Fibroblast of lung (primary cell): ENCODE measurements around the gene LAGE3. TPM values are rescaled to one million over a fixed set of nuclear protein-coding genes. Genes with fewer than 3 reads are reported as not detected.
A peak's percentile ranks its signal among the peaks of the same experiment; 100 is the strongest.

Experiments
- DNase-seq, 2 donors: peaks; one replicate each; pipeline versions ENCODE4 v3.0.0 to v3.0.0-alpha.2; 2010; ENCODE audit warnings: low read depth in 2 of 2
- H2AFZ ChIP-seq: 2 replicates; pipeline ENCODE4 v1.5.1; 2012; ENCODE audit warnings: low read length, control low read depth, inconsistent platforms
- H3K27ac ChIP-seq: 2 replicates; pipeline ENCODE4 v1.5.1; 2011; ENCODE audit warnings: low read length, control low read depth; ENCODE audit not compliant: insufficient read depth
- H3K27me3 ChIP-seq: 2 replicates; pipeline ENCODE4 v1.5.1; 2011; ENCODE audit warnings: mild to moderate bottlenecking, low read length; ENCODE audit not compliant: control insufficient read depth, insufficient read depth
- H3K36me3 ChIP-seq: 2 replicates; pipeline ENCODE4 v1.5.1; 2011; ENCODE audit warnings: low read length; ENCODE audit not compliant: control insufficient read depth, insufficient read depth
- H3K4me1 ChIP-seq: 2 replicates; pipeline ENCODE4 v1.5.1; 2011; ENCODE audit warnings: low read length; ENCODE audit not compliant: control insufficient read depth, insufficient read depth; ENCODE audit errors: extremely low read depth
- H3K4me2 ChIP-seq: 2 replicates; pipeline ENCODE4 v1.5.1; 2011; ENCODE audit warnings: low read length, control low read depth; ENCODE audit not compliant: insufficient read depth; ENCODE audit errors: extremely low read depth
- H3K4me3 ChIP-seq, 4 experiments: fragments of 200-600 bp in 1 of 4; sonication (generic) in 1 of 4; replicated peaks in 1 of 4; 2 replicates each; pipeline ENCODE4 v1.5.1; 2011 to 2016; ENCODE audit warnings: low read length in 4 of 4, low read depth in 3 of 4, mild to moderate bottlenecking in 3 of 4, control low read depth in 2 of 4, inconsistent platforms in 1 of 4, mixed read lengths in 1 of 4; ENCODE audit not compliant: insufficient read depth in 1 of 4; ENCODE audit errors: control extremely low read depth in 1 of 4
- H3K79me2 ChIP-seq: 2 replicates; pipeline ENCODE4 v1.5.1; 2012; ENCODE audit warnings: mild to moderate bottlenecking, low read length, inconsistent platforms; ENCODE audit not compliant: control insufficient read depth, insufficient read depth
- H3K9ac ChIP-seq: 2 replicates; pipeline ENCODE4 v1.5.1; 2011; ENCODE audit warnings: mild to moderate bottlenecking, low read length, control low read depth; ENCODE audit not compliant: insufficient read depth
- H3K9me3 ChIP-seq: 2 replicates; pipeline ENCODE4 v1.5.1; 2012; ENCODE audit warnings: low read depth, low read length; ENCODE audit not compliant: control insufficient read depth, insufficient read depth
- H4K20me1 ChIP-seq: 2 replicates; pipeline ENCODE4 v1.5.1; 2011; ENCODE audit warnings: low read length; ENCODE audit not compliant: control insufficient read depth, insufficient read depth; ENCODE audit errors: extremely low read depth
- CTCF ChIP-seq, 2 donors: IDR thresholded peaks in 1 of 2; conservative IDR thresholded peaks in 1 of 2; 1 replicate in 1 of 2; 2 replicates in 1 of 2; pipeline ENCODE4 v1.5.1; 2011 to 2012; ENCODE audit warnings: low read length in 2 of 2, control low read depth in 1 of 2, inconsistent platforms in 1 of 2, low read depth in 1 of 2, mild to moderate bottlenecking in 1 of 2
- EZH2 ChIP-seq: IDR thresholded peaks from 2 replicates; pipeline ENCODE4 v1.5.1; 2012; ENCODE audit warnings: low read length, control low read depth, mild to moderate bottlenecking; ENCODE audit errors: missing control alignments
- polyA plus RNA-seq, 2 donors: library from polyadenylated mRNA; depleted of rRNA in 1 of 2; stranded (reverse) in 1 of 2; unstranded in 1 of 2; fragments of >200 nt; gene quantifications; 2 replicates each; pipeline ENCODE4 v1.2.1, GENCODE V29; 2011 to 2012; ENCODE audit warnings: missing spikeins in 1 of 2
- total RNA-seq: library from RNA; depleted of rRNA; stranded (reverse); fragments of >200 nt; gene quantifications from 2 replicates; pipeline ENCODE4 v1.2.1, GENCODE V29; 2014

LAGE3 gene
- total and polyA plus RNA-seq, 2 donors (not counting 1 experiment from before 2014, with no cell fraction given): 6.4 to 13.4 TPM

GRCh38 chrX:154525606-154526490 lies 46.8 kb upstream of the LAGE3 start:
- Histone ChIP-seq H3K79me2 (no peaks in the 10 kb centered on the region), H2AFZ (no peak overlapping the region), H3K27me3 (no peaks in the 10 kb centered on the region), H3K9me3 (no peaks in the 10 kb centered on the region), H3K27ac (no peak overlapping the region), H3K4me2 (no peak overlapping the region), H3K4me3 (no peak overlapping the region), H3K4me1 (peaks cover 3% of the 10 kb centered on the region), H3K9ac (no peak overlapping the region), H4K20me1 (no peaks in the 10 kb centered on the region), H3K36me3 (peaks cover 4% of the 10 kb centered on the region)
- DNase-seq: no peak
- no peak for TF ChIP-seq EZH2
- TF ChIP-seq CTCF (conservative IDR thresholded peaks at IDR 0.05 in 1 of 2, IDR thresholded peaks at IDR 0.05 in 1 of 2; ENCODE audit: low read depth in 1 of 2, low read length in 2 of 2): no peak

GRCh38 chrX:154519389-154519788 lies 40.3 kb upstream of the LAGE3 start:
- no peak for DNase-seq
- Histone ChIP-seq H3K27ac (no peak overlapping the region), H3K27me3 (no peaks in the 10 kb centered on the region), H3K9ac (no peak overlapping the region), H3K36me3 (no peaks in the 10 kb centered on the region), H3K4me1 (peaks cover 10% of the 10 kb centered on the region), H3K4me2 (no peak overlapping the region), H3K4me3 (no peak overlapping the region), H4K20me1 (no peaks in the 10 kb centered on the region), H3K9me3 (no peaks in the 10 kb centered on the region), H2AFZ (no peak overlapping the region), H3K79me2 (peaks cover 4% of the 10 kb centered on the region)
- TF ChIP-seq CTCF (conservative IDR thresholded peaks at IDR 0.05 in 1 of 2, IDR thresholded peaks at IDR 0.05 in 1 of 2; ENCODE audit: low read depth in 1 of 2, low read length in 2 of 2) (no peak), EZH2 (no peak)

- Histone ChIP-seq H3K9ac (peak overlapping the region; percentile 48), H3K27ac (peak overlapping the region; percentile 69), H3K36me3 (no peaks in the 10 kb centered on the region), H3K9me3 (no peaks in the 10 kb centered on the region), H3K4me1 (peaks cover 10% of the 10 kb centered on the region), H4K20me1 (no peaks in the 10 kb centered on the region), H3K4me3 (peak overlapping the region in 2 of 4 experiments; percentile 51 to 52), H2AFZ (no peak overlapping the region), H3K4me2 (peak overlapping the region; percentile 72), H3K27me3 (no peaks in the 10 kb centered on the region), H3K79me2 (peaks cover 4% of the 10 kb centered on the region)
- TF ChIP-seq EZH2 (no peak), CTCF (conservative IDR thresholded peaks at IDR 0.05 in 1 of 2, IDR thresholded peaks at IDR 0.05 in 1 of 2; ENCODE audit: low read depth in 1 of 2, low read length in 2 of 2) (no peak)
- peak in 1 of 2 donors; percentile 63 for DNase-seq
Measured at GRCh38 chrX:154517101-154517781, 38.2 kb upstream of the LAGE3 start.
